Activated CD8-positive, alpha-beta memory T cell treated with anti-CD3 and anti-CD28 coated beads, Interleukin-2, amount 50 U/mL, for 48 hours (primary cell): ENCODE data around the gene SUPT3H.
"Not testable (repeated sequence)": the region's sequence is repeated elsewhere in the genome, so short reads cannot be mapped to it uniquely, and the experiment has no call there.

ENCODE experiments used
- DNase-seq: peaks from one replicate; pipeline ENCODE4 v3.0.0-alpha.2; 2020

SUPT3H gene

GRCh38 chr6:45320349-45320748 lies 57.4 kb downstream of the SUPT3H start:
- DNase-seq: no peak

- DNase-seq: no peak
These were observed 63.6 kb downstream of the SUPT3H start for GRCh38 chr6:45314146-45314545.

GRCh38 chr6:45310118-45310788 lies 67.5 kb downstream of the SUPT3H start:
- no peak for DNase-seq

- no peak for DNase-seq
These were observed 72.2 kb downstream of the SUPT3H start for GRCh38 chr6:45305546-45305945.

- no peak for DNase-seq
These were observed 74.9 kb downstream of the SUPT3H start for GRCh38 chr6:45302832-45303231.

GRCh38 chr6:45301348-45302142 lies 76.2 kb downstream of the SUPT3H start:
- DNase-seq: no peak

- DNase-seq: no peak
These were observed 77.0 kb downstream of the SUPT3H start for GRCh38 chr6:45300736-45301135.

- DNase-seq: no peak
These were observed 78.6 kb downstream of the SUPT3H start for GRCh38 chr6:45299096-45299581.

- DNase-seq: no peak
These were observed 80.4 kb downstream of the SUPT3H start for GRCh38 chr6:45297320-45297719.

GRCh38 chr6:45294065-45294701 lies 83.6 kb downstream of the SUPT3H start:
- not testable (repeated sequence) for DNase-seq

GRCh38 chr6:45293306-45293705 lies 84.4 kb downstream of the SUPT3H start:
- no peak for DNase-seq

- no peak for DNase-seq
These were observed 87.8 kb downstream of the SUPT3H start for GRCh38 chr6:45289751-45290514.

GRCh38 chr6:45286707-45287106 lies 91.0 kb downstream of the SUPT3H start:
- not testable (repeated sequence) for DNase-seq

- DNase-seq: no peak
These were observed 99.4 kb downstream of the SUPT3H start for GRCh38 chr6:45278367-45278766.

GRCh38 chr6:45277741-45278140 lies 100.0 kb downstream of the SUPT3H start:
- DNase-seq: not testable (repeated sequence)

GRCh38 chr6:45275358-45275757 lies 102.4 kb downstream of the SUPT3H start:
- DNase-seq: no peak

- no peak for DNase-seq
These were observed 105.1 kb downstream of the SUPT3H start for GRCh38 chr6:45272626-45273025.

GRCh38 chr6:45265246-45265645 lies 112.5 kb downstream of the SUPT3H start:
- no peak for DNase-seq

GRCh38 chr6:45260696-45261095 lies 117.0 kb downstream of the SUPT3H start:
- DNase-seq: no peak

GRCh38 chr6:45256697-45257695 lies 120.7 kb downstream of the SUPT3H start:
- DNase-seq: no peak

GRCh38 chr6:45255434-45255833 lies 122.3 kb downstream of the SUPT3H start:
- DNase-seq: no peak

GRCh38 chr6:45254253-45254652 lies 123.5 kb downstream of the SUPT3H start:
- DNase-seq: no peak
